Measurements from ENCODE around the gene CPNE6.
A peak's percentile ranks its signal among the peaks of the same experiment; 100 is the strongest.

CPNE6 gene

DNA sequence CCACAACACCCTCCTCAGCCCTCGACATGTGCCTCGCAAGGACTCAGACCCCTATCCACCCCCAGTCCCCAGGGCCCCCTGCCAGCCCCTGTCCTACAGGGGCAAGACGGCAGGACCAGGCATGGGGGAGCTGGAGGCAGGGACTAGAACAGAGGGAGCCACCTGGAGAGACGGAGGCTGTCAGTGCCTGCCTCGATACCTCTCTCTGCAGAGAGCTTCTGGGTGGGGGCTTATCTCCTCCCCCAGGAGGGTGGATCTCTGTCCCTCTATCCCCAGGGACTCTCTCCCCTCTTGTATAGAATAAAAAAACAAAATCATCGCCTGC, 2.0 kb upstream of the CPNE6 start:
- no peak for DNase-seq (ENCODE audit: low spot score)

DNA sequence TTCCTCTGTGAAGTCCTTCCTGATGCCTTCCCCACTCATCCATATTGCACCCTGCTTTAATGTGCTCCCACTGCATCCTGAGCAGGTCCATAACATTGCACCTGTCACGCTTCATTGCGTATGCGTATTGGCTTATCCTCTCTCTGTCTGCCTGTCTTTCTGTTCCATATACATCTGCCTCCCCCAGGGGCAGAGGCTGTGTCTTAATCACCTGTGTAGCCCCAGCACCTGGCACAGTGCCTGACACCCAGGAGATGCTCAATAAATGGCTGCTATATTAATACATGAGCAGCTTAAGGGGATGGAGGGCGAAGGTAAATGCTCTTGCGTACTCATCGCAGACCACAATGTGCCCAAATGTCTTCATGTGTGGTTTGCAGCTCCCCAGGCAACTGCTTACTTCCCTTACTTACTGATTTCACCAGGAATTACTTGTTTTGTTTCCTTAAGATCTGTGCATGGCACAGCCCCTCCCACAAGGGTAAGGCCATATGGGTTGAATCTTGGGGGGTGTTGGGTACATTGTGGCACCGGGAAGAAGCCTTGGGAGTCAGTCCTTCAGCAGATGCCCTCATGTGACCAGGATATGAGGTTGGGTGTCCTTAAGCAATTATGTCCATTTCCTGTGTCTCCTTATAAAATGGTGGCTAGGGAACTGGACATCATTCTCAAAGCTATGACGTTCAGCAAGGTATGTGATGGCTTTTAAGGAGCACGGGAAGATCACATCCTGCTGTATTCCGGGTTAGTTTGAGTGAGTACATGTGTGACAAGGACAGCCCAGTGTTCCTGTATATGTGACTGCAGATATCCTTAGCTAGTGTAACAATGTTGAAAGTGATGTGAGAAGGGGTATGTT, 848 bp upstream of the CPNE6 start:
- DNase-seq (ENCODE audit: low spot score) = no peak

DNA sequence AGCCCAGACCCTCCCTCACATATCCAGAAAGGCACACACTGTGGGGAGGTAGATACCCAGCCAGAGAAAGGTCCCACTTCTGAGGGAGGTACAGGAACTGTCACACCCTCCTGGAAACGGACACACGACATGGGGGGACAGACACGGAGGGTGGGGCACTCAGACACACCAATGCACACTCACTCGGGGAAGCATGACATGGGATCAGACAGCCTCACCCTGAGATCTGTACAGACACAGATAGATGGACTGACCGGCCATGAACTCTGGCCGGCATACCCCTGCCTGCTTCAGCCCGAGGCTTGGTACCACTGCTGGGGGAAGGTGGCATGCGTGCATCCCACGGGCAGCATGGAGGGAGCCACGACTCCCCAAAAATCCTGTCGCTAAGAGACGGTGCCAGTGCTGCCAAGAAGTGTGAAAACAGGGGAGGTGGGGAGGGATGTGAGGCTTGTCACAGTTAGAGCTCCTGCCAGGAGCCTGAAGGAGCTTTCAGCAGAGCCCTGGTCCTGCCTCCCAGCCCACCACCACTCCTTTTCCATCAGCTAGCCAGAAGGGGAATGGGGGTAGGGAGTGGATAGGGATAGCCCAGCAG, 571 bp downstream of the CPNE6 start:
- no peak for DNase-seq (ENCODE audit: low spot score)

GRCh38 chr14:24072436-24072835, 1.1 kb downstream of the CPNE6 start:
- DNase-seq (ENCODE audit: low spot score) = no peak

GRCh38 chr14:24072881-24073877, 1.8 kb downstream of the CPNE6 start:
- DNase-seq (ENCODE audit: low spot score) = no peak

- no peak for DNase-seq (ENCODE audit: low spot score)
These were observed 3.5 kb downstream of the CPNE6 start for GRCh38 chr14:24074625-24075484.

GRCh38 chr14:24075485-24076301, 4.3 kb downstream of the CPNE6 start:
- no peak for DNase-seq (ENCODE audit: low spot score)

- no peak for DNase-seq (ENCODE audit: low spot score)
These were observed 4.9 kb downstream of the CPNE6 start for GRCh38 chr14:24076302-24076601.

- no peak for DNase-seq (ENCODE audit: low spot score)
These were observed 5.7 kb downstream of the CPNE6 start for GRCh38 chr14:24077086-24077485.

DNA sequence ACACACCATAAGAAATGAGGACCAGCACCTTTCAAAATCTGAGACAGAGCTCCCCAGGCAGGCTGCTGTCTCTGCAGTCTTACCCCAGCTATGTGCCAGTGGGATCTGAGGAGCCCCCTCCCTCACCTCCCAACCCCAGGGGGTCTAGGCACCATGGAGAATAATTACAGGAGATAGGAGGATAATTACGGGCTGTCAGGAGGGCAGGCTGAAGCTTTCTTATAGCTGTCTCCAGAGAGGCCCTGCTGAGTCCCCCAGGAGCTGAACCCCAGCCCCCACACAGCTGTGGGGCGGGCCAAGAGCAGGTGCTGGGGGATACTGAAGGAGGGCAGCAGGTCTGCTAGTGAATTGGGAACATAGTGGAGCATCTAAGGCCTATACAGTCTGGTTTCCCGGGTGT, 6.8 kb downstream of the CPNE6 start:
- DNase-seq (ENCODE audit: low spot score) = no peak

- DNase-seq (ENCODE audit: low spot score) = peak; percentile 81
These were observed 8.3 kb downstream of the CPNE6 start for GRCh38 chr14:24079491-24080141.

DNA sequence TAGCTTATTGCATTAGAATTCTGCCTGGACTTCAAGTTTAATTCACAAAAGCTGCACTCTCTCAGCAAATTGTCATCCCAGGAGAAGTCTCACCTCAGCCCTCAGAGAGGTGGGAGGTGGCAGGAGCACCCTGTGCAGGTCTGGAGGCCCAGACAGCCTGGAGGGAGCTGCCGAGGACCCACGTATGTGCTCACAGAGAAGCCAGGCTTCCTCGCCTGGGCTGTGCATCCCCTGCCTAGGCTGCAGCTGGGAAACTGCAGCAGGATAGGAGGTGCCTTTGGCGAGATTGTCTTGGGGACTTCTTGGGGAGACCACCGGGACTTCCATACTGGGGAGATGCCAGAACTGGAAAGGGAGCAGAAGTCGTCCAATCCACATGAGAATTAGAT, 8.8 kb downstream of the CPNE6 start:
- DNase-seq (ENCODE audit: low spot score) = no peak

DNA sequence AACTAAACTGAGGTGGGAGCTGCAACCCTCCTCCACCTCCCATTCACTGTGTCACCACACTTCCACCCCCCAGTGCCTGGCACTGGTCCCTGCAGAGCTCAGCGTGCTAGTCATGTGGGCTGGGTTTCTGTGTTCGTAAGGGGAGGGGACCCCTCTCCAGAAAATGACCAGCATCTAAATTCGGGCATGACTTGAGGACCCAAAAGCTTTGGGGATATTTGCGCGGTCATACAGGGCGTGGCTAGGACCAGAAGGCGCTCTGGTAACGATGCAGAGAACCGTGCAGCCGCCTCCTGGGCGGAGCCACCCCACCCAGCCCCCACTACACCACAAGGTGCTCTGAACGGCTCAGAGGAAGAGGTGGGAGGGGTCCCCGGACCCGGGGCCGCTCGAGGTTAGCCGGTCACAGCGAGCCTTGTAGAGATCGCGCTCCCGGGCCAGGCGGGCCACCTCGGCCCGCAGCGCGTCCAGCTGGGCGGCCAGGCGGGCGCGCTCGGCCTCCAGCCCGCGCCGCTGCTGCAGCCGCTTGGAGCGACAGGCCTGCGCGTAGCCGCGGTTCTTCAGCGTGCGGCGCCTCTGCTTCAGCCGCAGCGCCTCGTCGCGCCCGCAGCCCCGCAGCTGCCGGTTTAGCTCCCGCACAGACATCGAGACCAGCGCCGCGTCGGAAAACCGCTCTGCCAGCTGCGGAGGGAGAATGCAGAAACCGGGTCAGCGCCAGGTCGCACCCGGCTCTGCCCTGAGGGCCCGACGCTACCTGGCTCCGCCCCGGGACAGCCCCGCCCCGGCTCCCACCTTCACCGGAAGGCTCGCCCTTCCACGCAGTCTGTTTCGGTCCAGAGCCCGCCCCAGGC, 9.8 kb downstream of the CPNE6 start:
- peak; percentile 72 for DNase-seq (ENCODE audit: low spot score)

DNA sequence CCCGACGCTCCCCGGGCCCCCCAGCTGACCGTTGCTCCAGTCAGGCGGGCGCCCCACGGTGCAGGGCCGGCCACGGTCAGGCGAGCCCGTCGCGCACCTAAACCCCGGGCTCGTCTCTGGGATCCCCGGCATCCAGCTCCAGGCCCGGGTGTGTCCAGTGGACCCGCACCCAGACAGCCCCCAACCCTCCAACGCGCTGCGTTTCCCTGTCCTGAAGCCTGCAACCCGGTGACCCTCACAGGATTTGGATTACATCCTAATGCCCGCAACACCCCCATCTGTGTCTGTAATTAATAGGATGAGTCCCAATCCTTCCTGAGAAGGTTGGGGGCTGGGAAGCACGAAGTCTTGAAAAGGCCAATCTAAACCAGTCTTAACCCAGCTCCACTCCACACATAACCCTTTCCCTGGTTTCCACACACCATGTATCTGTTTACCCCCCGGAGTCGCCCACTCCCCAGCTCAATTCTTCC, 10.4 kb downstream of the CPNE6 start:
- DNase-seq (ENCODE audit: low spot score) = no peak

DNA sequence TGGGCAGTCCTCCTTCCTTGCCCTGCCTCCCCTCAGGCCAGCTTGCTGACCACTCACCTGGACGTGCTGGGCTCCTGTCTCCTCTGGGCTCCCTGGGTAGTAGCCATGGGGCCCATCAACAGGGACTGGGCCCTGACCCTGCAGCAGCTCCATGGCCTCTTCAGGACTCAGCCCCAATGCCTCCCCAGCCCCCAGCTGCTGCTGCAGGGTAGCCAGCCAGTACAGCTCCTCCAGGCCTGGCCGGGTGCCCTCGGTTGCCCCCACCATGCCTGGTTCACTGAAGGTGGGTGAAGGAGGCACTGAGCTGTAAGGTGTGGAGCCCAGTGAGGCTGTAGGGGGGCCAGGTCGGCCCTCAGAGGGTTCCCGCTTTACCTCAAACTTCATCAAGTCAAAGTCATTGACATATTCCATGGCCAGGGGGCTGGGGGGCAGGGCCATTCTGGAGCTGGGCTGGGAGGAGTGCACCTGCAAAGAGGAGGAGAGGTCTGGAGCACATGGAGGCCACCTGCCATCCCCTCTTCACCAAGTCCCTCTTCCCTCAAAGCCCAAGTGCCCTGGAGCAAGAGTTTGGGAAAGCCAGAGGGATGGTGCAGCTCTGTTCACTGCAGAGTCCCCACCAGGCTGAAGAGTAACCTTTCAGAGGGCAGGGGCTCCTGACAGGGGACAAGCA, 11.2 kb downstream of the CPNE6 start:
- no peak for DNase-seq (ENCODE audit: low spot score)

- no peak for DNase-seq (ENCODE audit: low spot score)
These were observed 12.1 kb downstream of the CPNE6 start for GRCh38 chr14:24083462-24083861.

DNA sequence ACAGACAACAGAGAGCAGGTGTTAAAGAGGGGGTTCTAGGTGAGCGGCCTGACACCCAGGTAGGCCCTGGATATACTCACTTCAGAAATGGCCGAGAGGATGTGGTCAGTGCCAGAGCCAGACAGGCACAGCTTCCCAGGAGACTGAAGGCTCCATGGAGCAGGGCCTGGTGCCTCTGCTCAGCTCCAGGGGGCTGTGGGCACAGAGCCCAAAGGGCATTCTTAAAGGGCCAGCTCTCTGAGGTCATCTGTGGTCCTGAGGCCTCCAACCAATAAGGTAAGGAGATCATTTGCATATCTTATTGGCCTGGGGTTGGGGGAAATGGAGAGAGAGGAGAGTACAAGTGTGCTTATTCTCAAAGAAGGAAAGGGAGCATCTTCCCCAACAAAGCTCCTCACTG, 13.1 kb downstream of the CPNE6 start:
- no peak for DNase-seq (ENCODE audit: low spot score)

DNA sequence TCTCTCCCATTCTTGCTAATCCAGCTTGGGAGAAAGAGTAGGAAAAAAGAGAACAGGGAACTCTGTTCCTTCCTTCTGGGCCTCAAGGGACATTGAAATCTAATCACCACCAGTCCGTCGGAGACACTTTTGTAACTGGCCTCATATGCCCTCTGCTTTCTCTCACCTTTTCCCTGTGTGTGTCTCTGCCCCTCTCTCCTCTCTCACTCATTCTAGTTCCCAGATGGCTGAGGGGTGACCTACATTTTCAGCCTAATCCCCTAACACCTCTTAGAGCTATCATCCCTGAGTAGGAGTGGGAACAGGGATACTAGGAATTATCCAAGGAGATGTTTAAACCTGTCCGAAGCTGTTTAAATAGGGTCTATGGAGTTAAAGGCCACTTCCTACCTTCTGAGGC, 13.9 kb downstream of the CPNE6 start:
- no peak for DNase-seq (ENCODE audit: low spot score)
